ENCODE measurements around the gene GLT8D2.
"Not testable (repeated sequence)": the region's sequence is repeated elsewhere in the genome, so short reads cannot be mapped to it uniquely, and the experiment has no call there.

The GLT8D2 gene

GRCh38 chr12:104049278-104049902 lies 597 bp downstream of the GLT8D2 start:
- DNase-seq = no peak

DNA sequence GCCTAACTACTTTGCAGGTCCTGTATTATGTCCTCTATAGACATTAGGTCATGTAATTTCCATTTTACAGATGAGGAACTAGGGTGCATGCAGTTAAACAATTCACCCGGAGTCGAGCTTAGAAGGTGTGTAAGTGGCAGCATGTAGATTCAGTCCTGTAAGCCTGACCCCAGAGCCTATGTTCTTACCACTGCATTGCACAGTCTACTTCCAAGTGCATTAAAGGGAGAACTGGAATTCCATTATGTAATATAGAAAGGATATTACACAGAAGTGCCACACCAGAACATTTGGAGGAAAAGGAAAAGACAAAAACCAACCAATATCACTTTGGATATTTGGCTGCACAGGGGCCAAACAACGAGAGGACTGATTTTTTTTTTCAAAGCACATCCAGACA lies 1.2 kb downstream of the GLT8D2 start:
- no peak for DNase-seq

DNA sequence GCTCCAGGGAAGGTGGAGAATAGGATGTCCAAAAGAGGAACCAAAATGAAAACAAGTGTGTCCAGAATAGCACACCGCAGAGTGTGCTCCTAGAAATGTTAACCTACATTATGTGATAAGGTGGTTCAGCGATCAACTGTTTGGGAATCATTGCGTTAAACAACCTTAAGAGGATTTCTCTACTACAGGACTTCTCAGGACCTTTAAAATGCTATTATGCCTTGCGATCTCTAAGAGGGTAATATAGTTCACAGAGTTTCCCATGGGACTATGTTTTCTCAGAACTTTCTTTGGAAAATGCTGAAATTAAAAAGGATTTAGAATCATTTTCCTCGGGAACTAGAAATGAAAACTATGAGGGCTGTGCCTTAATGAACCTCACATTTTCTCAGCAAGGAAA lies 1.8 kb downstream of the GLT8D2 start:
- no peak for DNase-seq

GRCh38 chr12:104046306-104046705 lies 3.7 kb downstream of the GLT8D2 start:
- DNase-seq = no peak

DNA sequence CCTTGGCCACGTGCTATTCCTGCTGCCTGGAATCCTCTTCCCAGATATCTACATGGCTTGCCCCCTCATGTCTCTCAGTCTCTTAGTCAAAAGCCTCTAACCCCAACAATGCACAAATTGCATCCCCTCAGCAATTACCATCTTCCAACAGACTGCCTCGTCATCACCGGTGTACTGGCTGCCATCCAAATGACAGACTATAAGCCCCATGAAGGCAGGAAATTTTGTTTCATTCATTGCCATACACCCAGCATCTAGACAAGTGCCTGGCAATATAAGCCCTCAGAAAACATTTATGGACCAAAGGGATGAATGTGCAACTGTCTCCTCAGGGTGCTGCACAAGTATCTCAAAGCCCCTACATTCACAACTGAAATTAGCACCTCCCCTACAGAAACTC lies 5.8 kb downstream of the GLT8D2 start:
- no peak for DNase-seq

DNA sequence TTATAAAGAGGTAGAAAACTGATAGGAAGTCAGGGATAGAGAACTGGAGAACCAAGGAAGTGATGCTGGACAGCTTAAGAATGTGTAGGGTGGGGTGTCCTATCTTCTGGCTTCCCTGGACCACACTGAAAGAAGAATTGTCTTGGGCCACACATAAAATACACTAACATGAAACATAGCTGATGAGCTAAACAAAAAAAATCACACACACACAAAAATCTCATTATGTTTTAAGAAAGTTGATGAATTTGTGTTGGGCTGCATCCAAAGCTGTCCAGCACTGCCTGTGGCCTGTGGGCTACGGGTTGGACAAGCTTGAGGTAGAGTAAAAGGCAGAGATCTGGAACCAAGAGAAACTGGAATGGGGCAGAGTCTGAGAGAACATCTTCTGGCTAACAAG lies 7.4 kb downstream of the GLT8D2 start:
- no peak for DNase-seq

GRCh38 chr12:104039769-104040168 lies 10.2 kb downstream of the GLT8D2 start:
- not testable (repeated sequence) for DNase-seq

GRCh38 chr12:104036143-104036542 lies 13.8 kb downstream of the GLT8D2 start:
- DNase-seq = not testable (repeated sequence)

DNA sequence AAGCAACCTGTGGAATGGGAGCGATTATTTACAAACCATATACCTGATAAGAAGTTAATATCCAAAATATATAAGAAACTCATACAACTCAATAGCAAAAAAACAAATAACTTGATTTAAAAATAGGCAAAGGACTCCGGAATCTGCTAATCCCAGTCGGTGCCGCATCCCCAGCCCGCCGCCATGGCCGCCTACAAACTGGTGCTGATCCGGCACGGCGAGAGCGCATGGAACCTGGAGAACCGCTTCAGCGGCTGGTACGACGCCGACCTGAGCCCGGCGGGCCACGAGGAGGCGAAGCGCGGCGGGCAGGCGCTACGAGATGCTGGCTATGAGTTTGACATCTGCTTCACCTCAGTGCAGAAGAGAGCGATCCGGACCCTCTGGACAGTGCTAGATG lies 19.4 kb downstream of the GLT8D2 start:
- DNase-seq = not testable (repeated sequence)

- DNase-seq = no peak
Measured at GRCh38 chr12:104026841-104027599, 23.0 kb downstream of the GLT8D2 start.

DNA sequence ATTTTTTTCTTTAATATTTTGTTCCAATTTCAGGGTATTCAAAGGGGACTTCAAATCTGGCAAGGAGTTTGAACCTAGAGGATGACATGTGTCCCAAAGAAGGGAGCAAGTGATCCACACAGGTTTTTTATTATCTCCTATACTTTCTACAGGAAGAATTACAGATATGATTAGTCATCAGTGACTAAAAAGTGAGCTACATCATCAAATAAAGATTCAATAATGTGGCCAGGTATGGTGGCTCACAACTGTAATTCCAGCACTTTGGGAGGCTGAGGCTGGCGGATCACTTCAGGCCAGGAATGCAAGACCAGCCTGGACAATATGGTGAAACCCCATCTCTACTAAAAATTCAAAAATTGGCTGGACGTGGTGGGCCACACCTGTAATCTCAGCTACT lies 24.2 kb downstream of the GLT8D2 start:
- no peak for DNase-seq

GRCh38 chr12:104024348-104024747 lies 25.6 kb downstream of the GLT8D2 start:
- no peak for DNase-seq

DNA sequence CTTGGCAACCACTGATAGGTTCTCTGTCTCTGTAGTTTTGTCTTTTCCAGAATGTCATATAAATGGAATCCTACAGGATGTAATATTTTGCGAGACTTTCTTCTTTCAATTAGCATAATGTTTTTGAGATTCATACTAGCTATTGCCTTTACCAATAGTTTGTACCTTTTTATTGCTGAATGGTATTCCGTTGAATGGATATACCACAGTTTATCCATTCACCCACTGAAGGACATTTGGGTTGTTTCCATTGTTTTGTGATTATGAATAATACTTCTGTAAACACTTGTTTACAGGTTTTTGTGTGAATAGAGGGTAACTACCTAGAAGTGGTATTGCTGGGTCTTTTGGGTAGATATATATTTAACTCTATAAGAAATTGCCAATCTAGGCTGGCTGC lies 26.3 kb downstream of the GLT8D2 start:
- no peak for DNase-seq

- no peak for DNase-seq
Measured at GRCh38 chr12:104022786-104023185, 27.2 kb downstream of the GLT8D2 start.

DNA sequence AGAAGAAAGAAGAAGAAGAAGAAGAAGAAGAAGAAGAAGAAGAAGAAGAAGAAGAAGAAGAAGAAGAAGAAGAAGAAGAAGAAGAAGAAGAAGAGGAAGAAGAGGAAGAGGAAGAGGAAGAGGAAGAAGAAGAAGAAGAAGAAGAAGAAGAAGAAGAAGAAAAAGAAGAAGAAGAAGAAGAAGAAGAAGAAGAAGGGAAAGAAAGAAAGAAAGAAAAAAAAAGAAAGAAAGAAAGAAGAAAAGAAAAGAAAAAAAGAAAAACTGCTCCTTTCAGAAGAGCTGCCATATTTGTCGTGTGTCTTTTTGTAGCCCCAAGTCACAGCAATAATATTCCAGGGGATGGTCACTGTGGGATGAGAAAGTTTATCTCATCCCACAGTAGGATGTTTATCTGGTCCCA lies 28.1 kb downstream of the GLT8D2 start:
- not testable (repeated sequence) for DNase-seq

GRCh38 chr12:104012331-104012730 lies 37.7 kb downstream of the GLT8D2 start:
- no peak for DNase-seq

DNA sequence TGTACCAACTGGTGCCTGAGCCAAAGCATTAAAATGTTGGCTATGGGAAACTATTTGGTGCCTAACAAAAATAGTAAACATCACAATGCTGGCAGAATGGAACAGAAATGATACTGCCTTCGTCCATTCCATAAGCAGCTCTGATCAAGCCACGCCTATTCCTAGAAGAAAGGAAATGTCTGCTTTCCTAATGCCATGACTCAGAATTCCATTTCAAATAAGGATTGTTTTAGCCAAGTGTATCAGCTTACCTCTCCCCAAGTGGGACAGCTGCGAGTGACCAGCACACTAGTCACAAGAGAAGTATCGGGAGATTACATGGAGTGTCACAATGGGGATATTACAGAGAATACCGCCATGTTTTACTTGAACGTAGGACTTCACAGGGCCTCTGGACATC lies 38.7 kb downstream of the GLT8D2 start:
- no peak for DNase-seq

- DNase-seq = no peak
Measured at GRCh38 chr12:104010606-104011169, 39.3 kb downstream of the GLT8D2 start.

- DNase-seq = no peak
Measured at GRCh38 chr12:104010121-104010520, 39.9 kb downstream of the GLT8D2 start.

GRCh38 chr12:104006929-104007328 lies 43.1 kb downstream of the GLT8D2 start:
- no peak for DNase-seq

DNA sequence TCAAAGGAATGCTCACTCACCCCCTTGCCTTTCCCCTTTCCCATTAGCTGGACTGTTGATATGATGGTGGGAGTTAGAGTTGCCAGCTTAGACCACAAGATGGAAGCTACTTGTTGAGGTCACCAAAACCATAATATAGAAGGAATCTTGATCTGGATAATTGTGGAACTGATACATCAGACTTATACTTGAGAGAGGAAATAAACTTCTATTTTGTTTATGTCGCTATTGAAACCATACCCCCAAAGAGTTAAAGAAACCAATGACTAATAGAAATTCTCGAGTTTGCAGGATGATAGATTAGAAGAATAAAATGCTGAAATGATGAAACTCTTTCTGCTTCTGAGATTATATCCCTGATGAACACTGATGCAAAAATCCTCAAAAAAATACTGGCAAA lies 46.4 kb downstream of the GLT8D2 start:
- DNase-seq = no peak

- no peak for DNase-seq
Measured at GRCh38 chr12:104002686-104003085, 47.3 kb downstream of the GLT8D2 start.

- DNase-seq = no peak
Measured at GRCh38 chr12:104000807-104001434, 49.1 kb downstream of the GLT8D2 start.

GRCh38 chr12:103998976-103999375 lies 51.0 kb downstream of the GLT8D2 start:
- no peak for DNase-seq
